Body of pancreas (tissue), 4 donors: ENCODE data around the gene OTUD4.

ENCODE experiments used
- POLR2A ChIP-seq, 3 donors: fragments of 450-650 bp; IDR thresholded peaks; one replicate each; pipeline ENCODE4 v1.6.1; 2016; ENCODE audit warnings: antibody characterized with exemption in 3 of 3, mild to moderate bottlenecking in 2 of 3
- TF ChIP-seq, protein P1 (sequence below), 7 experiments: fragments of 450-650 bp in 4 of 7; fragments of 200-600 bp in 3 of 7; sonication (generic) in 3 of 7; IDR thresholded peaks; one replicate each; pipeline ENCODE4 v1.5.1; 2016 to 2019; ENCODE audit warnings: antibody characterized with exemption in 7 of 7

DNA sequence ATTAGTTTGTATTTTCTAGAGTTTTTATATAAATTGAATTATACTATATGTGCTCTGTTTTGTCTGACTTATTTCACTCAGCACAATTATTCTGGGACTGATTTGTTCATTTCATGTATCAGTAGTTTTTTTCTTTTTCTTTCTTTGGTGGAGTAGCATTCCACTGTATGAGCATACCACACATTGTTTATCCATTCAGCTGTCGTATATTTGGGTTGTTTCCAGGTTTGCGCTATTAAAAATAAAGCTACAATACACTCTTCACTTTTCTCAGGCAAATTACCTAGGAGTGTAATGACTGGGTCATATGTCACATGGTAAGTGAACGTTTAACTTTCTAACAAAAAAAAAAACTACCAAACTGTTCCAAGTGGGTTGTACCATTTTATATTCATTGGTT, 9.6 kb upstream of the OTUD4 start:
- no peak for TF ChIP-seq POLR2A (IDR thresholded peaks at IDR 0.05)
- TF ChIP-seq, protein P1, sequence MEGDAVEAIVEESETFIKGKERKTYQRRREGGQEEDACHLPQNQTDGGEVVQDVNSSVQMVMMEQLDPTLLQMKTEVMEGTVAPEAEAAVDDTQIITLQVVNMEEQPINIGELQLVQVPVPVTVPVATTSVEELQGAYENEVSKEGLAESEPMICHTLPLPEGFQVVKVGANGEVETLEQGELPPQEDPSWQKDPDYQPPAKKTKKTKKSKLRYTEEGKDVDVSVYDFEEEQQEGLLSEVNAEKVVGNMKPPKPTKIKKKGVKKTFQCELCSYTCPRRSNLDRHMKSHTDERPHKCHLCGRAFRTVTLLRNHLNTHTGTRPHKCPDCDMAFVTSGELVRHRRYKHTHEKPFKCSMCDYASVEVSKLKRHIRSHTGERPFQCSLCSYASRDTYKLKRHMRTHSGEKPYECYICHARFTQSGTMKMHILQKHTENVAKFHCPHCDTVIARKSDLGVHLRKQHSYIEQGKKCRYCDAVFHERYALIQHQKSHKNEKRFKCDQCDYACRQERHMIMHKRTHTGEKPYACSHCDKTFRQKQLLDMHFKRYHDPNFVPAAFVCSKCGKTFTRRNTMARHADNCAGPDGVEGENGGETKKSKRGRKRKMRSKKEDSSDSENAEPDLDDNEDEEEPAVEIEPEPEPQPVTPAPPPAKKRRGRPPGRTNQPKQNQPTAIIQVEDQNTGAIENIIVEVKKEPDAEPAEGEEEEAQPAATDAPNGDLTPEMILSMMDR (IDR thresholded peaks at IDR 0.05): no peak
